Measurements from ENCODE around the gene RRP36. TPM values are rescaled to one million over a fixed set of nuclear protein-coding genes. Genes with fewer than 3 reads are reported as not detected.
"Not testable (repeated sequence)": the region's sequence is repeated elsewhere in the genome, so short reads cannot be mapped to it uniquely, and the experiment has no call there.

RRP36 gene
- total RNA-seq, 1 donor from 2014 or later = 39.4 TPM

DNA sequence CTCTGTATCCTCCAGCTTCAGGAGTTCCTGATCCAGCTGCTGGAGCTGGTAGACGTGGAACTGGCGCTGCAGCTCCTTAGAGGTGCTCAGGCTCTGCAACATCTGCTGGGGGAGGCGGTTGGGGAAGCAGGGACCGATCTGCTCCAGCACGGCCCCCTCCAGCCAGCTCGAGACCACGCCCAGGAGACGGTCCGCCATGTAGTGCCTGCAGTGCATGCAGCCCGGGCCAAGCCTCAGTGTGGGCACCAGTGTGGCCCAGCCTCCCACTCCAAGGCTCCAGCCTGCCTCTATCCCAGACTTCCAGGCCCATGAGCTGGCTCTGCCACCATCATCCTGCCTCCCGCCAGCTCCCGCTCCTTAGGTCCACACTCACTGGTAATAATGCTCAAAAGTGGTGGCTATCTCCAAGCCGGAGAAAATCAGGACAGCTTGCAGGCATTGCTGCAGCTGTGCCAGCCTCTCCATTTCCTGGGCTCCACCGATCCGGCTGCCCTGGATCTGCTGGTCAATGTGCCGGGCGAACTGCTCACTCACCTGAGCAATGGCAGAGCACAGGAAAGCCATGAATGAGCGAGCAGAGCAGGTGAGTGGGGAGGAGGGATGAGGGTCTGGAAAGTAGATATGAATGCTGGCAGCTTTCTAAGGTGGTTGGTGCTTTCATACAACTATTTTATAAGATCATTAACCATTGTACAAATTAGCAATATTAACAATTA is 19.3 kb downstream of the RRP36 start:
- Histone ChIP-seq H3K4me1 (no peaks in the 10 kb centered on the region), H3K9me3 (no peaks in the 10 kb centered on the region), H3K27me3 (no peaks in the 10 kb centered on the region), H3K36me3 (peaks cover 71% of the 10 kb centered on the region), H3K4me3 (no peak overlapping the region), H3K27ac (no peak overlapping the region)
- ATAC-seq = no peak
- intact Hi-C loops (cut with DNase I) = no loop called here
- TF ChIP-seq, protein P1, sequence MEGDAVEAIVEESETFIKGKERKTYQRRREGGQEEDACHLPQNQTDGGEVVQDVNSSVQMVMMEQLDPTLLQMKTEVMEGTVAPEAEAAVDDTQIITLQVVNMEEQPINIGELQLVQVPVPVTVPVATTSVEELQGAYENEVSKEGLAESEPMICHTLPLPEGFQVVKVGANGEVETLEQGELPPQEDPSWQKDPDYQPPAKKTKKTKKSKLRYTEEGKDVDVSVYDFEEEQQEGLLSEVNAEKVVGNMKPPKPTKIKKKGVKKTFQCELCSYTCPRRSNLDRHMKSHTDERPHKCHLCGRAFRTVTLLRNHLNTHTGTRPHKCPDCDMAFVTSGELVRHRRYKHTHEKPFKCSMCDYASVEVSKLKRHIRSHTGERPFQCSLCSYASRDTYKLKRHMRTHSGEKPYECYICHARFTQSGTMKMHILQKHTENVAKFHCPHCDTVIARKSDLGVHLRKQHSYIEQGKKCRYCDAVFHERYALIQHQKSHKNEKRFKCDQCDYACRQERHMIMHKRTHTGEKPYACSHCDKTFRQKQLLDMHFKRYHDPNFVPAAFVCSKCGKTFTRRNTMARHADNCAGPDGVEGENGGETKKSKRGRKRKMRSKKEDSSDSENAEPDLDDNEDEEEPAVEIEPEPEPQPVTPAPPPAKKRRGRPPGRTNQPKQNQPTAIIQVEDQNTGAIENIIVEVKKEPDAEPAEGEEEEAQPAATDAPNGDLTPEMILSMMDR (IDR thresholded peaks at IDR 0.05) = no peak
- DNase-seq = no peak

GRCh38 chr6:43041475-43041874 is 20.1 kb downstream of the RRP36 start:
- H3K27ac ChIP-seq; H3K4me3 ChIP-seq; DNase-seq; intact Hi-C loops (cut with DNase I); H3K9me3 ChIP-seq; H3K27me3 ChIP-seq; ATAC-seq; H3K4me1 ChIP-seq: not testable (repeated sequence)
- H3K36me3 ChIP-seq = peaks cover 72% of the 10 kb centered on the region

DNA sequence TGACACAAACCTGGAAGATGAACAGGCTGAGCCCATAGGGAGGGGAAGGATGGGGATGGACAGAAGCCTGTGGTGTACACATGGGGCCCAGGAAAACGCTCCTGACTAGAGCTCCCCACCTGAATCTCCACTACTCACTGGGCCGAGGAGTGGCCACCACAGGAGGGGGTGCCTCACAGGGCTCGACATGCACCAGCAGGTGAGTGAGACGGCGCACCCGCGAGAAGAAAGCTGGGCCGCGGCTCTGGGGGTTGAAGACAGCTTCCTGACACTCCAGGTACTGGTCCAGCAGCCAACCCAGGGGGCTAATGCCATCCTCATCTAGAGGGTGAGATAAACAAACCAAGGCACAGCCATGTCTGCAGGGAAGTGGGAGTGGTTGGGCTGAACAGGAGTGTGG is 21.9 kb downstream of the RRP36 start:
- Histone ChIP-seq H3K4me3 (no peak overlapping the region), H3K9me3 (no peaks in the 10 kb centered on the region), H3K36me3 (peaks cover 70% of the 10 kb centered on the region), H3K27ac (no peak overlapping the region), H3K4me1 (no peaks in the 10 kb centered on the region), H3K27me3 (no peaks in the 10 kb centered on the region)
- DNase-seq = no peak
- ATAC-seq = no peak
- TF ChIP-seq, protein P1 (IDR thresholded peaks at IDR 0.05) = no peak
- intact Hi-C loops (cut with DNase I) = no loop called here

DNA sequence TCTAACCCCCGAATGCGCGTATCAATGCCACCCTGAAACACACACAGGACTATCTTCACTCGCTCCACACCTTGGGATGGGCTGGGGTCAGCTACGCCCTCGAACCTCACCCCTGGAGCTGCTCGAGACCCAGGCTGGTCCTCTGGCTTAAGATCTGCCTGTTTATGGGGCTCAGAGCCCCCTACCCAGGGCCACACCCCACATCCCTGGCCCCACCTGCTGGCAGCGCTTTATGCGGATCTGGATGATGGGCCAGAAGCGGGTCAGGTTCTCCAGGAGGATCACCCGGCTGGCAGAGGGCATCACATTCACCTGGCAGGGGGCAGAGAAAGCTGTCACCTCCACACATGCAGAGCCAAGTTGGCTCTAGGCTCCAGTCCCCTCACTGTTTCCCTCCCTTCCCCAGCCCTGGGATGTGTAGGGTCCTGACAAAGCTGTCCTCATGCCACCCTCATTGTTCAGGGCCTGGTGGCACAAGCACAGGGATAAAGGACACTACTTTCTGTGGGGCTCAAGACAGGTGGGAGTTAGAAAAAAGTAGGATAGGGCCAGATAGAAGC is 24.0 kb downstream of the RRP36 start:
- DNase-seq (no peak), ATAC-seq (no peak)
- H3K4me1 ChIP-seq = no peaks in the 10 kb centered on the region
- TF ChIP-seq, protein P1 (IDR thresholded peaks at IDR 0.05) = no peak
- intact Hi-C loops (cut with DNase I) = no loop called here
- no peak overlapping the region for H3K27ac ChIP-seq
- H3K36me3 ChIP-seq = peaks cover 70% of the 10 kb centered on the region
- no peak overlapping the region for H3K4me3 ChIP-seq
- no peaks in the 10 kb centered on the region for H3K27me3 ChIP-seq
- H3K9me3 ChIP-seq = no peaks in the 10 kb centered on the region

- TF ChIP-seq, protein P1 (IDR thresholded peaks at IDR 0.05) = no peak
- ATAC-seq (no peak), DNase-seq (no peak)
- Histone ChIP-seq H3K27ac (no peak overlapping the region), H3K36me3 (peaks cover 56% of the 10 kb centered on the region), H3K4me1 (peaks cover 11% of the 10 kb centered on the region), H3K4me3 (no peak overlapping the region), H3K27me3 (no peaks in the 10 kb centered on the region), H3K9me3 (no peaks in the 10 kb centered on the region)
- intact Hi-C loops (cut with DNase I) = no loop called here
Measured at GRCh38 chr6:43047998-43048397, 26.6 kb downstream of the RRP36 start.

- DNase-seq (no peak), ATAC-seq (no peak)
- peaks cover 47% of the 10 kb centered on the region for H3K36me3 ChIP-seq
- intact Hi-C loops (cut with DNase I) = no loop called here
- no peaks in the 10 kb centered on the region for H3K9me3 ChIP-seq
- no peak overlapping the region for H3K4me3 ChIP-seq
- H3K27me3 ChIP-seq = no peaks in the 10 kb centered on the region
- H3K27ac ChIP-seq = no peak overlapping the region
- TF ChIP-seq, protein P1 (IDR thresholded peaks at IDR 0.05) = no peak
- H3K4me1 ChIP-seq = peaks cover 17% of the 10 kb centered on the region
Measured at GRCh38 chr6:43050981-43051380, 29.6 kb downstream of the RRP36 start.
